A673 (cell line): ENCODE measurements around the gene AGTPBP1.

Experiments used
- CTCF ChIP-seq: fragments of 300-800, 200-600 bp; sonication (generic); conservative IDR thresholded peaks from 2 replicates; pipeline ENCODE4 v1.5.1; 2017; ENCODE audit warnings: low read depth, mild to moderate bottlenecking, antibody characterized with exemption, low read length, moderate library complexity, mixed read lengths
- EZH2 ChIP-seq: fragments of 200-600 bp; sonication (generic); IDR thresholded peaks from 2 replicates; pipeline ENCODE4 v1.6.1; 2017; ENCODE audit warnings: borderline replicate concordance, low read depth, mild to moderate bottlenecking, mixed read lengths, antibody characterized with exemption, low read length; ENCODE audit not compliant: poor library complexity, severe bottlenecking

GRCh38 chr9:85738509-85738908 is 3.2 kb downstream of the AGTPBP1 start:
- TF ChIP-seq CTCF (no peak), EZH2 (no peak)
